NB4 (cell line): Measurements from ENCODE around the gene TNFRSF12A.

ENCODE experiments used
- DNase-seq: peaks from one replicate; pipeline ENCODE4 v3.0.0; 2010; ENCODE audit warnings: low read depth
- H3K4me3 ChIP-seq: one replicate; pipeline ENCODE4 v1.5.1; 2011; ENCODE audit warnings: mild to moderate bottlenecking, low read depth, low read length, moderate library complexity
- CTCF ChIP-seq: IDR thresholded peaks from one replicate; pipeline ENCODE4 v1.5.1; 2012; ENCODE audit warnings: low read depth, low read length
- MAX ChIP-seq: IDR thresholded peaks from 2 replicates; pipeline ENCODE4 v1.6.1; 2011; ENCODE audit warnings: low read depth, low read length
- MYC ChIP-seq: IDR thresholded peaks from 2 replicates; pipeline ENCODE4 v1.6.1; 2011; ENCODE audit warnings: low read depth, low read length
- POLR2A ChIP-seq: IDR thresholded peaks from 2 replicates; pipeline ENCODE4 v1.6.1; 2011; ENCODE audit warnings: mild to moderate bottlenecking; ENCODE audit not compliant: insufficient read length; ENCODE audit errors: extremely low read depth

TNFRSF12A gene

GRCh38 chr16:2977440-2977839 lies 42.7 kb upstream of the TNFRSF12A start:
- H3K4me3 ChIP-seq, result no peak overlapping the region
- TF ChIP-seq MAX, result no peak
- no peak for TF ChIP-seq POLR2A
- TF ChIP-seq MYC, result no peak
- no peak for TF ChIP-seq CTCF
- no peak for DNase-seq

GRCh38 chr16:2979669-2980226 lies 40.4 kb upstream of the TNFRSF12A start:
- peak; percentile 60 for DNase-seq
- H3K4me3 ChIP-seq, result peak overlapping the region; percentile 71
- TF ChIP-seq POLR2A (no peak), MAX (no peak), MYC (no peak; the same call in 1 of the 2 replicates), CTCF (no peak)

- TF ChIP-seq POLR2A, result peak; percentile 98
- TF ChIP-seq MAX, result peak; percentile 60; the same call in 1 of the 2 replicates
- no peak for TF ChIP-seq CTCF
- TF ChIP-seq MYC, result 0 out of 2 replicates have a peak, but pooled peaks have one; percentile 58
- peak; percentile 88 for DNase-seq
- H3K4me3 ChIP-seq, result peak within 1 kb of the TSS; percentile 71
Observed at GRCh38 chr16:2980227-2981176, 39.7 kb upstream of the TNFRSF12A start, which contains the start of gene PKMYT1. PKMYT1 (minus strand) TSS chr16:2980446; CDS start chr16:2979657, 789 bp downstream.

GRCh38 chr16:2981177-2981898 lies 38.8 kb upstream of the TNFRSF12A start:
- H3K4me3 ChIP-seq, result peak overlapping the region; percentile 69
- DNase-seq, result no peak
- TF ChIP-seq MAX (no peak), CTCF (no peak), POLR2A (no peak), MYC (no peak)

- no peak overlapping the region for H3K4me3 ChIP-seq
- DNase-seq, result no peak
- TF ChIP-seq MYC (no peak), CTCF (no peak), MAX (no peak), POLR2A (no peak)
Observed at GRCh38 chr16:2981899-2982250, 38.3 kb upstream of the TNFRSF12A start.
